ENCODE measurements around the gene RUVBL2.
A peak's percentile ranks its signal among the peaks of the same experiment; 100 is the strongest.
"Not testable (repeated sequence)": the region's sequence is repeated elsewhere in the genome, so short reads cannot be mapped to it uniquely, and the experiment has no call there.

Gene RUVBL2

DNA sequence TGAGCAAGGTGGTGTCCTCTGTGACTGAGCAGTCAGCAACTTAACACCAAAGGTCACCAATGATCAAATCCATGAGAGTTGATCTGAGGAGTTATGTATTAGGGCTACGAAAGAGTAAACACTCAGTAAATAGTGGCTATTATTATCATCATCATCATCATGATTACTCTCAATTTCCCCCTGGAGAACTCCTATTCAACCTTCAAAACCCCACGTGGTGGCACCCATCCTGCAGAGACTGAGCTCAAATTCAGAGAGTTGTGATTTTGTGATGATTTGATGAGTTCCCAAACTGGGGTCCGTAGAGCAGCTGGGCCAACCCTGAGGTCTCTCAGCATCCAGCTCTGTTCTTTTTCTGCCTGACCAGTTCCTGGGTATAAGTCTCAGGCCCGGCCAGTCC, 56.1 kb downstream of the RUVBL2 start:
- DNase-seq (ENCODE audit: low spot score) = not testable (repeated sequence)

DNA sequence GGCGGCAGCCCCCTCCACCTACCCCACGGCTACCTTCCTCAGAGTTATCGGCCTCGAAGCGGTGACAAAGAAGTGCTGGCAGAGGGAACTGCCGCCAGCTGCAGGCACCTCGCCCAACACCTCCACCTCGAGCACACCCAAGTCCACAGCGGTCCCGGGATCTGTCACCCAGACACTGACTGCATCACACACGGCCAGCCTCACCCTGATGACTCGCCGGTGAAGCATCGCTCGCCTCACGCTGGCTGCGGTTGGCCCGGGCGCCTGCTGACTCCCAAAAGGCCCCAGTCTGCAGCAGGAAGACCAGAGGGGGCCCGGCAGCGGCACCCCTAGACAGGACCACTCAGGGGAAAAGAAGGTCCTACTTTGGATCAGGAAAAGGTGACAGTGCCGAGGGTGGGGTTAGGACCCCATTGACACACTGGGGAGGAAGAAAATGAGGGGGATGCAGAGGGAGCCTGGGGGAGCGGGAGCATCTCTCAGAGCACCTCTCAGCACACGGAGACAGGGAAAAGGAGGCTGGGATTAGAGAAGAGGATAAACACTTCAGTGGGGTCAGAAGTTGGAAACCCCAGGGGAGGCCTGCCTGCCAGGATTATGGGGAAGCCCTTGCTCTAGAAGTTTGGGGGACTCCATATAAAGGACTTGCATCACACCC, 56.8 kb downstream of the RUVBL2 start:
- DNase-seq (ENCODE audit: low spot score) = not testable (repeated sequence)

DNA sequence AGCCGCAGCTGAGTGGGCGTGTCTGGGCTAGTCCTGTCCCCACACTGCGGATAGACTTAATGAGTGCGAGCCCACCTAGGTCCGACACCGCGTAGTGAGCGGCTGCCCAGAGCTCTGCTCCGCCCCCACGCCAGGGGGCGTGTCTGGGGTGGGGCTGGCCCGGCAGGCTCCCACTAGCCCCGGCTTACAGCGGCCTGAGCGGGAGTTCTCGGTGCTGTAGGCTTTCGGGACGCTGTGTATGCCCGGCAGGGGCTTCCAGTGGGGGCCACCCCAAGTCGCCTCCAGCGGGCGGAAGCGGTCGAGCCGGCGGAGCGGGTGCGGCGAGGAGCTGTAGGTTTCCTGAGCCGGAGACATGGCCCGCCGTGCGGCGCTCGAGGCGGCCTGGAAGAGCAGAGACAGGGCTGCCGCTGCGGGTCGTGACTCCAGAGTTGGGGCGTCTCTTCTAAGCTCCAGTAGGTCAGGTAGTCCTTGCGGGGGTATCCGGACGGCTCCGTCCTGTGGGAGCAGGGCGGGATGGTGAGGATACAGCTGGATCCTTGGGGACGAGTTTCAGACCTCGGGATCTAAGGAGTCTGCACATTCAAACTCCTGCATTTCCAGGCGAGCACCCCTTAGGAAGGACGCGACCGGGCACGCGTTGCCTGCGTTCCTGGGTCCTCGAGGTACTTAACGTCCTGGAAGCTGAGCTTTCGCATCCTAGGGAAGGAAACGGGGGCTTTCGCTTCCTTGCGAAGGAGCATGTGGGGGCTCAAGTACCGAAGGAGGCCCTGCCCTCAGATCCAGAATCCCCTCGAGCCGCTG, 62.6 kb downstream of the RUVBL2 start:
- DNase-seq (ENCODE audit: low spot score) = peak; percentile 34

DNA sequence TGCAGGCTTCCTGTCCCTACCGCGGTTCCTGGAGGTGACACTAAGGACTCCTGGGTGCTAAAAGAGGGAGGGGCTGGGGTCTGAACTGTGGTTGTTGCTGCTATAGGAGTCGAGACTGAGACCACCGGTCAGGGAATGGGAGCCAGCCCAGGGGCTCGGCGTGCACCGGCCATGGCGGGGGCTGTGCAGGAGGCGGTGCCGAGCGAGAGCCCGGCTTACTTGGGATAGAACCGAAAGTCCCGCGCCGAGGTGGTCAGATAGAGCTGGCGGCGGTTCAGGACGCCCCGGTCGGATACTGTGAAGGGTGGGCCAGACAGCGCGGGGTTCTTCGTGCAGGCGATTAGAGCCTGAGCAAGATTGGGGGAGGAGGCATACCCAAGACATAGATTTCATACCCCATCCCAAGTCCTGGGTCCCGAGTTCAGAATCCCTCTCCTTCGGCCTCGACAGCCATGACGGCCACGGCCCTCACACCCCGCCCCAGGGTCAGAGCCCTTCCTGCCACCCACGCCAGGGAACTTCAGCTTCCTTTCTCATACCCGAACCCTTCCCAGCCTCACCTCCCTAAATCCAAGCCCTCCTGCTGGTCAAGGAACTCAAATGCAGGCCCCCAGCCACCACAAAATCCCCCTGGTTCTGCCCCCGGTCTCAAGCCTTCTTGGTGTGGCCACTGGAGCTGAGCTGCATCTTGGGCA, 63.4 kb downstream of the RUVBL2 start:
- DNase-seq (ENCODE audit: low spot score) = not testable (repeated sequence)

DNA sequence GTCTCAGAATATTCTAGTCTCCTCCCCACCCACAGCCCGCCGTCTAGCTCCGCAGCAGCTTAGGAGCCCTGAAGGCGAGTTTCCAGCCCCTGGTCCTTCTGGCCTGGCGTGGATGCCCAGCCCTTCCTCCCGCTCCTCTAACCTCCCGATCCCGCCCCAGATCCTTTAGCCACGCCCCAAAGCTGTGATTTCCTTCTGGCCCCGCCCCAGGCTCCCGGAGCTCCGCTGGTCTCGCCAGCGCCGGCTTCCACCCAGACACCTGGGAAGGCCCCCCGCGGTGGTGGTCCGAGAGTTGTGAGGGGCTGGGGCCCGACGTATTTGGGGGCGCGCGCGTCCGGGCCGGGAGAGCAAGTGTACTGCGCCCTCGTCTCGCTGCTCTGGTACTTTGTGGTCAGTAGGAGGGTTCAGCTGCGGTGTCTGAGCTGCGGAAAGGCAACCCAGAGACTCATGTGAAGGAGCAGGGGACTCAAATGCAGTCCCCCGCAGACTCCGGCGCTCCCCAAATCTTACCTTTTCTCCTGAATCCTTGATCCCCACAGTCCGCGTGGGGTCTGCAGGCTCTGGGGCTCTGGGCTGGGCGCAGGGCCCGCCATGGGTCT, 64.0 kb downstream of the RUVBL2 start, which contains the start of gene CGB7:
CGB7 (minus strand) TSS at position 114 of the 599 bp plus-strand sequence. CDS start 2,374 bp downstream, outside the sequence.
- peak; percentile 59 for DNase-seq (ENCODE audit: low spot score)

DNA sequence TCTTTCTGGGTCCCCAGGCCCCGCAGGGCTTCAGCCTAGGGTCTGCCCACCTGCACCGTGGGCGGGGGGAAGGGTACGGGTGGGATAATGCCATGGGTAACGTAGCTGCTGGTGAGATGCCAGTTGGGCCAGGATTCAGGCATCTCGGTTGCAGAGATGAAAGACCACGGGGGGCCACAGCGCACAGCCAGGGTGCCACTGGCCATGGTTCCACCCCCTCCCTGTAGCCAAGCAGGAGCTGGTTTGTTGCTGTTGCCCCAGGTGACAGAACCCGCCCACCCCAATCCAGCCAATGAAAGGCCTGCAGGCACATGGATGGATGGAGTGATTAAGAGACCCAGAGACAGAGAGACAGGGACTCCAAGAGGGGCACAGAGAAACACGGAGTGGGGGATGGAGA, 64.9 kb downstream of the RUVBL2 start:
- no peak for DNase-seq (ENCODE audit: low spot score)

DNA sequence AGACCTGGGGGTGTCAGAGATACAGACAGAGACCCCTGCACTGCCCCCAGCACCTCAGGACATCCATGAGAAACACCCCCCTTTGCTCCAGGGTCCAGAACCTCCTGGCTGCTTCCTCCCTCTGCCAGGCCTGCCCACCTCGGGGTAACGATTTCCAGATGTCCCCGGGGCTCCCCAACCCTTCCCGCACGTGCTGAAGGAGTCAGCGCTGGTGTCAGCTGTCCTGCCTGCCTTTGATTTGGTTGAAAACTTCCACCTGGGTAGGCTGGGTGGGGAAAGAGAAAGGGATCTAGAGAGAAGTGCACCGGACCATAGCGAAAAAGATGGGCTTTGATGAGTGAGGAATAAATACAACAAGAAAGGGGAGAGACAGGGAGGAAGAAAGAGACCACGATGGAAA, 65.4 kb downstream of the RUVBL2 start:
- DNase-seq (ENCODE audit: low spot score) = no peak

DNA sequence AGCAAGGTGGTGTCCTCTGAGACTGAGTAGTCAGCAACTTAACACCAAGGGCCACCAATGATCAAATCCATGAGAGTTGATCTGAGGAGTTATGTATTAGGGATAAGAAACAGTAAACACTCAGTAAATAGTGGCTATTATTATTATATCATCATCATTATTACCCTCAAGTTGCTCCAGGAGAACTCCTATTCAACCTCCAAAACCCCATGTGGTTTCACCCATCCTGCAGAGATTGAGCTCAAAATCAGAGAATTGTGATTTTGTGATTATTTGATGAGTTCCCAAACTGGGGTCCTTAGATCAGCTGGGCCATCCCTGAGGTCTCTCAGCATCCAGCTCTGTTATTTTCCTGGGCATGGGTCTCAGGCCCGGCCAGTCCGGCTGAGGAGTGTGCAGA, 67.3 kb downstream of the RUVBL2 start:
- no peak for DNase-seq (ENCODE audit: low spot score)

DNA sequence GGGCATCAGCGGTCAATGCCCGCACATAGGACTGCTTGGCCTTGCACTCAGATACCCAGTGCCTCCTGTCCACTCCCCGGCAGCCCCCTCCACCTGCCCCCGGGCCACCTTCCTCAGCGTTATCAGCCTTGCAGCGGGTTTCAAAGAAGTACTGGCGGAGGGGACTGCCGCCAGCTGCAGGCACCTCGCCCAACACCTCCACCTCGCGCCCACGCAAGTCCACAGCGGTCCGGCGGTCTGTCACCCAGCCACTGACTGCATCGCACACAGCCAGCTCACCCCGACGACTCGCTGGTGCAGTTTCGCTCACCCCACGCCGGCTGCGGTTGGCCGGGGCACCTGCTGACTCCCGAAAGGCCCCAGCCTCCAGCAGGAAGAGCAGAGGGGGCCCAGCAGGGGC, 67.8 kb downstream of the RUVBL2 start:
- DNase-seq (ENCODE audit: low spot score) = no peak

DNA sequence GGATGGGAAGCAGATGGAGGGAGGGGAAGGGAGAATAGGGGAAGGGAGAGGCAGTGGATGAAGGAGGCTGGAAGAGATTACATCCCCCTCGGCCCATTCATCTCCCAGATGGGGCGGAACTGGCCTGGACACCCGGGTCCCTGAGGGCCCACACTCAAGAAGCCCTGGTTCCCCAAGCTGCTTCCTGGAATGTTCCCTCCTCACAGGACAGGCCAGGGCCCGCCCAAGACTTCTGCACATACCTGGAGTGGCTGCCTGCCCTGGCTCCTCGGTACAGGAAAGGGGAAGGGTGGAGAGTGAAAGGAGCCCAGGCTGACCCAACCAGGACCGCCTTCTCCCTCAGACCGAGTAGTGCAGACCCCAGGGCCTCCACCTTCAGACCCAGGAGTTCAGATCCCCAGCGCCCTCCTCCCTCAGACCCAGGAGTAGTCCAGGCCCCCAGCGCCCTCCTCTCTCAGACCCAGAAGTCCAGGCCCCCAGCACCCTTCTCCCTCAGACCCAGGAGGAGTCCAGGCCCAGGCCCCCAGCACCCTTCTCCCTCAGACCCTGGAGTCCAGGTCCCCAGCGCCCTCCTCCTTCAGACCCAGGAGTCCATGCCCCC, 70.4 kb downstream of the RUVBL2 start:
- no peak for DNase-seq (ENCODE audit: low spot score)

DNA sequence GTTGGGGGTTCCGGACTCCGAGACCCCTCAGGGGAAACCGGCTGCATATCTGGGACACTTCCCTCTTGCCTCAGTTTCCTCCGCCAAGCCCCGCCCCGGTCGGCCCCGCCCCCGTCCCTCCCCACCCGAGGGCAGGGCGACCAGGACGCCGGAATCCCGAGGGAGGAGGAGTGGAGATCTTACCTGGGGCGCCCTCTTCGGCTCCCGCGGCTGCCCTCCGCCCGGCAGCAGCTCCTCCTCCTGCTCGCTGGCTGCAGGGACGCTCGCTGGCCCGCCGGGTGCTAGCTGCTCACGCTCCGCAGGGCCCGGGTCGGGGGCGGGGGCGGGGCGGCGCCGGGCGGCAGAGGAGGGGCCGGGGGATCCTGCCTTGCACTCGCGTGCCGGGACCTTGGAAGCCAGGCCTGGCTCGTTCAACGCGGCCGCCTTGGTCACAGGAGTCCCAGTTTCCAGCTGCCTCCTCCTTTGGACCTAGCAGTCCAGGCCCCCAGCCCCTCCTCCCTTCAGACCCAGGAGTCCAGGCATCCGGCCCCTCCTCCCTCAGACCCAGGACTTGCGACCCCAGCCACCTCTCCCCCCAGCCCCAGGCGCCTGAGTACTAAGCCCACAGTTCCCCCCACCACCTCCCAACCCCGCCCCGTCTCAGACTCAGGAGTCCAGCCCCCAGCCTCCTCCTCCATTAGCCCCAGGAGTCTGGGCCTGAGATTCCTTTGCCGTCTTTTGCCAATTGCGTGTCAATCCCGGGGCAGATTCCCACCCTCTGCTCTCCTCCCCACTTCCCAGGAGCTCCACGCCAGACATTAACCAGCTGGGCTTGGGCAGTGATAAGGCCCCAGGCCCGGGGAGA, 71.3 kb downstream of the RUVBL2 start, which contains the start of gene NTF4:
NTF4 (minus strand) TSS at position 51 of the 844 bp plus-strand sequence. CDS start 2,821 bp downstream, outside the sequence.
- no peak for DNase-seq (ENCODE audit: low spot score)
